ENCODE data around the gene KLRD1. TPM values are rescaled to one million over a fixed set of nuclear protein-coding genes. Genes with fewer than 3 reads are reported as not detected.
A peak's percentile ranks its signal among the peaks of the same experiment; 100 is the strongest.

KLRD1 gene
- total RNA-seq, 4 donors from 2014 or later = 0.20 to 8.6 (median 2.6) TPM

- WGBS, 2 donors (ENCODE audit: low coverage in 1 of 2) = 95% methylated on average over 1 of the region's 1 CpG; no CpG with 5 or more reads in 1 of the 2 donors
Observed at GRCh38 chr12:10358969-10359368, 51.3 kb downstream of the KLRD1 start.

GRCh38 chr12:10361084-10361483, 53.4 kb downstream of the KLRD1 start:
- Histone ChIP-seq H3K36me3 (no peaks in the 10 kb centered on the region), H3K4me1 (peaks cover 5 to 29% (median 21%) of the 10 kb centered on the region in 4 donors), H3K9me3 (no peaks in the 10 kb centered on the region), H3K27ac (no peak overlapping the region), H3K4me3 (no peak overlapping the region), H3K27me3 (no peaks in the 10 kb centered on the region)
- intact Hi-C loops (cut with DNase I; ENCODE audit: low total_unique reads) (no loop called here), in situ Hi-C loops (cut with MboI; ENCODE audit: low pct_ligation_motif_present in 1 of 4, low pct_unique_long_range_greater_than_20kb in 1 of 4, low sequenced_read_pairs in 3 of 4) (no loop called here)
- 87 to 94% methylated on average over 4 of the region's 4 CpGs for WGBS, 2 donors (ENCODE audit: low coverage in 1 of 2)
- TF ChIP-seq POLR2A (IDR thresholded peaks at IDR 0.05) = no peak
- TF ChIP-seq POLR2AphosphoS5 (IDR thresholded peaks at IDR 0.05) = no peak
- no peak for TF ChIP-seq CTCF (IDR thresholded peaks at IDR 0.05)
- TF ChIP-seq EP300 (IDR thresholded peaks at IDR 0.05; ENCODE audit: low read depth) = no peak
- DNase-seq = no peak

More at GRCh38 chr12:10358969-10359368, 51.3 kb downstream of the KLRD1 start:
- Histone ChIP-seq H3K27me3 (no peaks in the 10 kb centered on the region), H3K27ac (no peak overlapping the region), H3K4me3 (no peak overlapping the region), H3K36me3 (no peaks in the 10 kb centered on the region), H3K9me3 (no peaks in the 10 kb centered on the region), H3K4me1 (peaks cover 0 to 21% (median 12%) of the 10 kb centered on the region in 4 donors)
- in situ Hi-C loops (cut with MboI; ENCODE audit: low pct_ligation_motif_present in 1 of 4, low pct_unique_long_range_greater_than_20kb in 1 of 4, low sequenced_read_pairs in 3 of 4) (no loop called here), intact Hi-C loops (cut with DNase I; ENCODE audit: low total_unique reads) (no loop called here)
- TF ChIP-seq CTCF (IDR thresholded peaks at IDR 0.05) (no peak), EP300 (IDR thresholded peaks at IDR 0.05; ENCODE audit: low read depth) (no peak), POLR2A (IDR thresholded peaks at IDR 0.05) (no peak), POLR2AphosphoS5 (IDR thresholded peaks at IDR 0.05) (no peak)
- DNase-seq = no peak

- Histone ChIP-seq H3K9me3 (no peaks in the 10 kb centered on the region), H3K27ac (peak overlapping the region in 2 of 4 donors; percentile 94 to 96), H3K4me1 (peaks cover 10 to 34% (median 26%) of the 10 kb centered on the region in 4 donors), H3K4me3 (no peak overlapping the region), H3K27me3 (no peaks in the 10 kb centered on the region), H3K36me3 (no peaks in the 10 kb centered on the region)
- no peak for DNase-seq
- intact Hi-C loops (cut with DNase I; ENCODE audit: low total_unique reads) (no loop called here), in situ Hi-C loops (cut with MboI; ENCODE audit: low pct_ligation_motif_present in 1 of 4, low pct_unique_long_range_greater_than_20kb in 1 of 4, low sequenced_read_pairs in 3 of 4) (no loop called here)
- WGBS, 2 donors (ENCODE audit: low coverage in 1 of 2) = 71 to 83% methylated on average over 4 of the region's 4 CpGs
- TF ChIP-seq CTCF (IDR thresholded peaks at IDR 0.05) (no peak), POLR2AphosphoS5 (IDR thresholded peaks at IDR 0.05) (no peak), POLR2A (IDR thresholded peaks at IDR 0.05) (no peak), EP300 (IDR thresholded peaks at IDR 0.05; ENCODE audit: low read depth) (no peak)
Observed at GRCh38 chr12:10361622-10362021, 54.0 kb downstream of the KLRD1 start.

GRCh38 chr12:10362325-10362724, 54.7 kb downstream of the KLRD1 start:
- no peak overlapping the region for H3K4me3 ChIP-seq

More at GRCh38 chr12:10362325-10362724, 54.7 kb downstream of the KLRD1 start:
- no peak for DNase-seq
- no peaks in the 10 kb centered on the region for H3K27me3 ChIP-seq
- intact Hi-C loops (cut with DNase I; ENCODE audit: low total_unique reads) (no loop called here), in situ Hi-C loops (cut with MboI; ENCODE audit: low pct_ligation_motif_present in 1 of 4, low pct_unique_long_range_greater_than_20kb in 1 of 4, low sequenced_read_pairs in 3 of 4) (no loop called here)
- H3K27ac ChIP-seq = peak overlapping the region; percentile 89 to 96 (median 94)
- no peaks in the 10 kb centered on the region for H3K36me3 ChIP-seq
- no peaks in the 10 kb centered on the region for H3K9me3 ChIP-seq
- 43 to 53% methylated on average over 3 of the region's 3 CpGs for WGBS, 2 donors (ENCODE audit: low coverage in 1 of 2)
- TF ChIP-seq POLR2AphosphoS5 (IDR thresholded peaks at IDR 0.05) (no peak), EP300 (IDR thresholded peaks at IDR 0.05; ENCODE audit: low read depth) (no peak), POLR2A (IDR thresholded peaks at IDR 0.05) (no peak), CTCF (IDR thresholded peaks at IDR 0.05) (no peak)
- peaks cover 13 to 40% (median 29%) of the 10 kb centered on the region in 4 donors for H3K4me1 ChIP-seq

All from transverse colon (tissue), 4 donors.